WTC11 (cell line): ENCODE data around the gene MAB21L3. TPM values are rescaled to one million over a fixed set of nuclear protein-coding genes. Genes with fewer than 3 reads are reported as not detected.

Experiments
- ATAC-seq: fragments of 200-7000 bp; cut with Tn5 transposase; 2 replicates; pipeline ENCODE4 v1.10.0; 2021; ENCODE audit warnings: mild to moderate bottlenecking, moderate library complexity
- CTCF ChIA-PET: fragments of 300-600 bp; sonication (Branson Sonifier 250); formaldehyde crosslinking; loops from one replicate; lab custom pipeline; 2021; ENCODE audit warnings: antibody characterized with exemption; lab: Charles Lee
- POLR2A ChIA-PET: fragments of 350-600 bp; sonication (Branson Sonifier 250); formaldehyde crosslinking; loops from one replicate; lab custom pipeline; 2021; ENCODE audit warnings: antibody characterized with exemption; lab: Charles Lee
- DNase-seq: peaks from one replicate; pipeline ENCODE4 v3.0.0; 2021; ENCODE audit warnings: low spot score
- H3K27ac Mint-ChIP-seq: 2 replicates; pipeline ENCODE4 v1.8.0; 2021; ENCODE audit warnings: mixed read lengths
- H3K27me3 Mint-ChIP-seq: 2 replicates; pipeline ENCODE4 v1.8.0; 2021; ENCODE audit warnings: low read depth, mild to moderate bottlenecking, moderate library complexity, mixed read lengths
- H3K36me3 Mint-ChIP-seq: 2 replicates; pipeline ENCODE4 v1.8.0; 2021; ENCODE audit warnings: mixed read lengths
- H3K4me1 Mint-ChIP-seq: 2 replicates; pipeline ENCODE4 v1.8.0; 2022; ENCODE audit warnings: mixed read lengths
- H3K4me3 Mint-ChIP-seq: 2 replicates; pipeline ENCODE4 v1.8.0; 2021; ENCODE audit warnings: mild to moderate bottlenecking, moderate library complexity, mixed read lengths
- H3K9me3 Mint-ChIP-seq: 2 replicates; pipeline ENCODE4 v1.8.0; 2021; ENCODE audit warnings: mixed read lengths
- ETV6 ChIP-seq: sonication (generic); formaldehyde crosslinking; IDR thresholded peaks from 2 replicates; pipeline ENCODE4 v1.8.1; 2022; ENCODE audit warnings: mild to moderate bottlenecking, missing genetic modification reagents
- FOXP4 ChIP-seq: sonication (generic); formaldehyde crosslinking; IDR thresholded peaks from 2 replicates; pipeline ENCODE4 v1.8.0; 2022; ENCODE audit warnings: mild to moderate bottlenecking, missing genetic modification reagents
- GABPB1 ChIP-seq: sonication (generic); formaldehyde crosslinking; IDR thresholded peaks from 2 replicates; pipeline ENCODE4 v1.8.1; 2023; ENCODE audit warnings: mild to moderate bottlenecking, missing genetic modification reagents
- GTF2I ChIP-seq: fragments of 250-450 bp; sonication (Bioruptor Pico); conservative IDR thresholded peaks from 2 replicates; pipeline ENCODE4 v1.4.0; 2021; ENCODE audit warnings: mild to moderate bottlenecking
- HMGA2 ChIP-seq: fragments of 250-450 bp; sonication (Bioruptor Pico); IDR thresholded peaks from 2 replicates; pipeline ENCODE4 v1.4.0; 2021; ENCODE audit warnings: mild to moderate bottlenecking, moderate library complexity
- IRF2 ChIP-seq: sonication (generic); formaldehyde crosslinking; IDR thresholded peaks from 2 replicates; pipeline ENCODE4 v1.8.0; 2022; ENCODE audit warnings: low read depth, missing genetic modification reagents, borderline replicate concordance
- JAZF1 ChIP-seq: fragments of 250-450 bp; sonication (Bioruptor Pico); IDR thresholded peaks from 2 replicates; pipeline ENCODE4 v1.9.0; 2021; ENCODE audit warnings: moderate library complexity, mild to moderate bottlenecking, inconsistent platforms
- SMAD4 ChIP-seq: sonication (generic); formaldehyde crosslinking; IDR thresholded peaks from 2 replicates; pipeline ENCODE4 v1.8.0; 2022; ENCODE audit warnings: mild to moderate bottlenecking, missing genetic modification reagents
- SOX15 ChIP-seq: fragments of 250-450 bp; sonication (Bioruptor Pico); IDR thresholded peaks from 2 replicates; pipeline ENCODE4 v1.9.0; 2021; ENCODE audit warnings: mild to moderate bottlenecking
- TEAD1 ChIP-seq: sonication (generic); formaldehyde crosslinking; IDR thresholded peaks from 2 replicates; pipeline ENCODE4 v1.8.0; 2022; ENCODE audit warnings: mild to moderate bottlenecking, missing genetic modification reagents
- ZBTB21 ChIP-seq: sonication (generic); formaldehyde crosslinking; IDR thresholded peaks from 2 replicates; pipeline ENCODE4 v1.8.1; 2023; ENCODE audit warnings: mild to moderate bottlenecking, missing genetic modification reagents, borderline replicate concordance
- ZBTB43 ChIP-seq: sonication (generic); formaldehyde crosslinking; IDR thresholded peaks from 2 replicates; pipeline ENCODE4 v1.8.1; 2023; ENCODE audit warnings: mild to moderate bottlenecking, missing genetic modification reagents
- ZNF121 ChIP-seq: sonication (generic); formaldehyde crosslinking; IDR thresholded peaks from 2 replicates; pipeline ENCODE4 v1.8.0; 2023; ENCODE audit warnings: missing genetic modification reagents
- ZNF281 ChIP-seq: sonication (generic); formaldehyde crosslinking; IDR thresholded peaks from 2 replicates; pipeline ENCODE4 v1.8.0; 2023; ENCODE audit warnings: mild to moderate bottlenecking, missing genetic modification reagents
- total RNA-seq: library from RNA; stranded (reverse); gene quantifications from 3 replicates; pipeline ENCODE4 v1.2.3, GENCODE V29; 2021
- TF ChIP-seq, protein P1 (sequence below): sonication (generic); formaldehyde crosslinking; IDR thresholded peaks from 2 replicates; pipeline ENCODE4 v1.8.1; 2023; ENCODE audit warnings: mild to moderate bottlenecking, missing genetic modification reagents, moderate library complexity
- TF ChIP-seq, protein P2 (sequence below): fragments of 200-600 bp; IDR thresholded peaks from 2 replicates; pipeline ENCODE4 v1.8.0; 2022; ENCODE audit warnings: antibody characterized with exemption
- TF ChIP-seq, protein P3 (sequence below): sonication (generic); formaldehyde crosslinking; IDR thresholded peaks from 2 replicates; pipeline ENCODE4 v1.8.0; 2022; ENCODE audit warnings: mild to moderate bottlenecking, missing genetic modification reagents
- TF ChIP-seq, protein P4 (sequence below): sonication (generic); formaldehyde crosslinking; IDR thresholded peaks from 2 replicates; pipeline ENCODE4 v1.8.1; 2022; ENCODE audit warnings: missing genetic modification reagents, borderline replicate concordance
- TF ChIP-seq, protein P5 (sequence below): sonication (generic); formaldehyde crosslinking; IDR thresholded peaks from 2 replicates; pipeline ENCODE4 v1.8.1; 2023; ENCODE audit warnings: mild to moderate bottlenecking, missing genetic modification reagents
- TF ChIP-seq, protein P6 (sequence below): sonication (generic); formaldehyde crosslinking; conservative IDR thresholded peaks from 2 replicates; pipeline ENCODE4 v1.8.1; 2022; ENCODE audit warnings: mild to moderate bottlenecking, missing genetic modification reagents
- TF ChIP-seq, protein P7 (sequence below): sonication (generic); formaldehyde crosslinking; IDR thresholded peaks from 2 replicates; pipeline ENCODE4 v1.8.1; 2022; ENCODE audit warnings: mild to moderate bottlenecking, missing genetic modification reagents, moderate library complexity, borderline replicate concordance

The MAB21L3 gene
- total RNA-seq, 1 experiment from 2014 or later: not detected

- TF ChIP-seq, protein P1, sequence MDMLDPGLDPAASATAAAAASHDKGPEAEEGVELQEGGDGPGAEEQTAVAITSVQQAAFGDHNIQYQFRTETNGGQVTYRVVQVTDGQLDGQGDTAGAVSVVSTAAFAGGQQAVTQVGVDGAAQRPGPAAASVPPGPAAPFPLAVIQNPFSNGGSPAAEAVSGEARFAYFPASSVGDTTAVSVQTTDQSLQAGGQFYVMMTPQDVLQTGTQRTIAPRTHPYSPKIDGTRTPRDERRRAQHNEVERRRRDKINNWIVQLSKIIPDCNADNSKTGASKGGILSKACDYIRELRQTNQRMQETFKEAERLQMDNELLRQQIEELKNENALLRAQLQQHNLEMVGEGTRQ (CRISPR knock-in tag): no peak
- TF ChIP-seq ETV6 (CRISPR knock-in tag) (no peak), FOXP4 (CRISPR knock-in tag) (no peak), ZBTB21 (CRISPR knock-in tag) (no peak), SOX15 (CRISPR knock-in tag) (no peak), ZBTB43 (no peak), IRF2 (no peak)
- TF ChIP-seq, protein P2, sequence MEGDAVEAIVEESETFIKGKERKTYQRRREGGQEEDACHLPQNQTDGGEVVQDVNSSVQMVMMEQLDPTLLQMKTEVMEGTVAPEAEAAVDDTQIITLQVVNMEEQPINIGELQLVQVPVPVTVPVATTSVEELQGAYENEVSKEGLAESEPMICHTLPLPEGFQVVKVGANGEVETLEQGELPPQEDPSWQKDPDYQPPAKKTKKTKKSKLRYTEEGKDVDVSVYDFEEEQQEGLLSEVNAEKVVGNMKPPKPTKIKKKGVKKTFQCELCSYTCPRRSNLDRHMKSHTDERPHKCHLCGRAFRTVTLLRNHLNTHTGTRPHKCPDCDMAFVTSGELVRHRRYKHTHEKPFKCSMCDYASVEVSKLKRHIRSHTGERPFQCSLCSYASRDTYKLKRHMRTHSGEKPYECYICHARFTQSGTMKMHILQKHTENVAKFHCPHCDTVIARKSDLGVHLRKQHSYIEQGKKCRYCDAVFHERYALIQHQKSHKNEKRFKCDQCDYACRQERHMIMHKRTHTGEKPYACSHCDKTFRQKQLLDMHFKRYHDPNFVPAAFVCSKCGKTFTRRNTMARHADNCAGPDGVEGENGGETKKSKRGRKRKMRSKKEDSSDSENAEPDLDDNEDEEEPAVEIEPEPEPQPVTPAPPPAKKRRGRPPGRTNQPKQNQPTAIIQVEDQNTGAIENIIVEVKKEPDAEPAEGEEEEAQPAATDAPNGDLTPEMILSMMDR: no peak
- TF ChIP-seq, all 79 proteins: peak for 0
These were observed 7.3 kb downstream of the MAB21L3 start (continued) for GRCh38 chr1:116118471-116118870.

GRCh38 chr1:116119876-116120275 is 8.7 kb downstream of the MAB21L3 start:
- Mint-ChIP-seq H3K9me3 (no peaks in the 10 kb centered on the region), H3K4me3 (no peak overlapping the region), H3K27ac (no peak overlapping the region), H3K27me3 (no peaks in the 10 kb centered on the region), H3K36me3 (no peaks in the 10 kb centered on the region), H3K4me1 (no peaks in the 10 kb centered on the region)
- DNase-seq: no peak
- CTCF ChIA-PET: no interaction called here
- no peak for ATAC-seq
- POLR2A ChIA-PET: no interaction called here
- TF ChIP-seq GTF2I (no peak), SMAD4 (CRISPR knock-in tag) (no peak), ZNF121 (CRISPR knock-in tag) (no peak), JAZF1 (CRISPR knock-in tag) (no peak), ZNF281 (CRISPR knock-in tag) (no peak), HMGA2 (CRISPR knock-in tag) (no peak), ZBTB21 (CRISPR knock-in tag) (no peak), GABPB1 (CRISPR knock-in tag) (no peak), TEAD1 (CRISPR knock-in tag) (no peak)
- TF ChIP-seq, protein P3, sequence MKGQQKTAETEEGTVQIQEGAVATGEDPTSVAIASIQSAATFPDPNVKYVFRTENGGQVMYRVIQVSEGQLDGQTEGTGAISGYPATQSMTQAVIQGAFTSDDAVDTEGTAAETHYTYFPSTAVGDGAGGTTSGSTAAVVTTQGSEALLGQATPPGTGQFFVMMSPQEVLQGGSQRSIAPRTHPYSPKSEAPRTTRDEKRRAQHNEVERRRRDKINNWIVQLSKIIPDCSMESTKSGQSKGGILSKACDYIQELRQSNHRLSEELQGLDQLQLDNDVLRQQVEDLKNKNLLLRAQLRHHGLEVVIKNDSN (CRISPR knock-in tag): no peak
- TF ChIP-seq, protein P4, sequence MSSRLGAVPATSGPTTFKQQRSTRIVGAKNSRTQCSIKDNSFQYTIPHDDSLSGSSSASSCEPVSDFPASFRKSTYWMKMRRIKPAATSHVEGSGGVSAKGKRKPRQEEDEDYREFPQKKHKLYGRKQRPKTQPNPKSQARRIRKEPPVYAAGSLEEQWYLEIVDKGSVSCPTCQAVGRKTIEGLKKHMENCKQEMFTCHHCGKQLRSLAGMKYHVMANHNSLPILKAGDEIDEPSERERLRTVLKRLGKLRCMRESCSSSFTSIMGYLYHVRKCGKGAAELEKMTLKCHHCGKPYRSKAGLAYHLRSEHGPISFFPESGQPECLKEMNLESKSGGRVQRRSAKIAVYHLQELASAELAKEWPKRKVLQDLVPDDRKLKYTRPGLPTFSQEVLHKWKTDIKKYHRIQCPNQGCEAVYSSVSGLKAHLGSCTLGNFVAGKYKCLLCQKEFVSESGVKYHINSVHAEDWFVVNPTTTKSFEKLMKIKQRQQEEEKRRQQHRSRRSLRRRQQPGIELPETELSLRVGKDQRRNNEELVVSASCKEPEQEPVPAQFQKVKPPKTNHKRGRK: no peak
- TF ChIP-seq, protein P5, sequence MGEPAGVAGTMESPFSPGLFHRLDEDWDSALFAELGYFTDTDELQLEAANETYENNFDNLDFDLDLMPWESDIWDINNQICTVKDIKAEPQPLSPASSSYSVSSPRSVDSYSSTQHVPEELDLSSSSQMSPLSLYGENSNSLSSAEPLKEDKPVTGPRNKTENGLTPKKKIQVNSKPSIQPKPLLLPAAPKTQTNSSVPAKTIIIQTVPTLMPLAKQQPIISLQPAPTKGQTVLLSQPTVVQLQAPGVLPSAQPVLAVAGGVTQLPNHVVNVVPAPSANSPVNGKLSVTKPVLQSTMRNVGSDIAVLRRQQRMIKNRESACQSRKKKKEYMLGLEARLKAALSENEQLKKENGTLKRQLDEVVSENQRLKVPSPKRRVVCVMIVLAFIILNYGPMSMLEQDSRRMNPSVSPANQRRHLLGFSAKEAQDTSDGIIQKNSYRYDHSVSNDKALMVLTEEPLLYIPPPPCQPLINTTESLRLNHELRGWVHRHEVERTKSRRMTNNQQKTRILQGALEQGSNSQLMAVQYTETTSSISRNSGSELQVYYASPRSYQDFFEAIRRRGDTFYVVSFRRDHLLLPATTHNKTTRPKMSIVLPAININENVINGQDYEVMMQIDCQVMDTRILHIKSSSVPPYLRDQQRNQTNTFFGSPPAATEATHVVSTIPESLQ (CRISPR knock-in tag): no peak
- TF ChIP-seq, protein P6, sequence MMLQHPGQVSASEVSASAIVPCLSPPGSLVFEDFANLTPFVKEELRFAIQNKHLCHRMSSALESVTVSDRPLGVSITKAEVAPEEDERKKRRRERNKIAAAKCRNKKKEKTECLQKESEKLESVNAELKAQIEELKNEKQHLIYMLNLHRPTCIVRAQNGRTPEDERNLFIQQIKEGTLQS (CRISPR knock-in tag): no peak
- TF ChIP-seq, protein P7, sequence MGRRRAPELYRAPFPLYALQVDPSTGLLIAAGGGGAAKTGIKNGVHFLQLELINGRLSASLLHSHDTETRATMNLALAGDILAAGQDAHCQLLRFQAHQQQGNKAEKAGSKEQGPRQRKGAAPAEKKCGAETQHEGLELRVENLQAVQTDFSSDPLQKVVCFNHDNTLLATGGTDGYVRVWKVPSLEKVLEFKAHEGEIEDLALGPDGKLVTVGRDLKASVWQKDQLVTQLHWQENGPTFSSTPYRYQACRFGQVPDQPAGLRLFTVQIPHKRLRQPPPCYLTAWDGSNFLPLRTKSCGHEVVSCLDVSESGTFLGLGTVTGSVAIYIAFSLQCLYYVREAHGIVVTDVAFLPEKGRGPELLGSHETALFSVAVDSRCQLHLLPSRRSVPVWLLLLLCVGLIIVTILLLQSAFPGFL (CRISPR knock-in tag): no peak
